ENCODE data around the gene SCN9A. TPM values are rescaled to one million over a fixed set of nuclear protein-coding genes. Genes with fewer than 3 reads are reported as not detected.
"Not testable (repeated sequence)": the region's sequence is repeated elsewhere in the genome, so short reads cannot be mapped to it uniquely, and the experiment has no call there.

SCN9A gene
- total RNA-seq, 1 donor from 2014 or later: 11.2 TPM

GRCh38 chr2:166361351-166362153 lies 14.2 kb downstream of the SCN9A start:
- no peak for TF ChIP-seq CTCF (IDR thresholded peaks at IDR 0.05; ENCODE audit: partially characterized antibody, unreplicated experiment)
- no peaks in the 10 kb centered on the region for H3K9me3 Mint-ChIP-seq (ENCODE audit: unreplicated experiment)
- no peak for DNase-seq
- H3K27ac Mint-ChIP-seq (ENCODE audit: unreplicated experiment): no peak overlapping the region
- H3K36me3 Mint-ChIP-seq (ENCODE audit: unreplicated experiment): no peaks in the 10 kb centered on the region
- no peaks in the 10 kb centered on the region for H3K27me3 Mint-ChIP-seq (ENCODE audit: unreplicated experiment)
- peaks cover 6% of the 10 kb centered on the region for H3K4me1 Mint-ChIP-seq (ENCODE audit: low read depth, unreplicated experiment)
- H3K4me3 Mint-ChIP-seq (ENCODE audit: unreplicated experiment): no peak overlapping the region

- Mint-ChIP-seq H3K4me3 (ENCODE audit: unreplicated experiment) (no peak overlapping the region), H3K9me3 (ENCODE audit: unreplicated experiment) (no peaks in the 10 kb centered on the region), H3K27ac (ENCODE audit: unreplicated experiment) (no peak overlapping the region), H3K4me1 (ENCODE audit: low read depth, unreplicated experiment) (peaks cover 6% of the 10 kb centered on the region), H3K27me3 (ENCODE audit: unreplicated experiment) (no peaks in the 10 kb centered on the region), H3K36me3 (ENCODE audit: unreplicated experiment) (no peaks in the 10 kb centered on the region)
- TF ChIP-seq CTCF (IDR thresholded peaks at IDR 0.05; ENCODE audit: partially characterized antibody, unreplicated experiment): no peak
- DNase-seq: no peak
Observed at GRCh38 chr2:166360906-166361305, 14.8 kb downstream of the SCN9A start.

- no peaks in the 10 kb centered on the region for H3K9me3 Mint-ChIP-seq (ENCODE audit: unreplicated experiment)
- H3K36me3 Mint-ChIP-seq (ENCODE audit: unreplicated experiment): no peaks in the 10 kb centered on the region
- TF ChIP-seq CTCF (IDR thresholded peaks at IDR 0.05; ENCODE audit: partially characterized antibody, unreplicated experiment): no peak
- no peak for DNase-seq
- H3K27me3 Mint-ChIP-seq (ENCODE audit: unreplicated experiment): no peaks in the 10 kb centered on the region
- peaks cover 6% of the 10 kb centered on the region for H3K4me1 Mint-ChIP-seq (ENCODE audit: low read depth, unreplicated experiment)
- no peak overlapping the region for H3K27ac Mint-ChIP-seq (ENCODE audit: unreplicated experiment)
- H3K4me3 Mint-ChIP-seq (ENCODE audit: unreplicated experiment): no peak overlapping the region
Observed at GRCh38 chr2:166360426-166360825, 15.3 kb downstream of the SCN9A start.

GRCh38 chr2:166357950-166358321 lies 17.8 kb downstream of the SCN9A start:
- H3K27me3 Mint-ChIP-seq (ENCODE audit: unreplicated experiment); H3K27ac Mint-ChIP-seq (ENCODE audit: unreplicated experiment); H3K36me3 Mint-ChIP-seq (ENCODE audit: unreplicated experiment); DNase-seq; H3K4me3 Mint-ChIP-seq (ENCODE audit: unreplicated experiment); H3K4me1 Mint-ChIP-seq (ENCODE audit: low read depth, unreplicated experiment); H3K9me3 Mint-ChIP-seq (ENCODE audit: unreplicated experiment): not testable (repeated sequence)

GRCh38 chr2:166357068-166357949 lies 18.4 kb downstream of the SCN9A start:
- Mint-ChIP-seq H3K4me3 (ENCODE audit: unreplicated experiment) (no peak overlapping the region), H3K27ac (ENCODE audit: unreplicated experiment) (no peak overlapping the region), H3K4me1 (ENCODE audit: low read depth, unreplicated experiment) (no peaks in the 10 kb centered on the region), H3K9me3 (ENCODE audit: unreplicated experiment) (no peaks in the 10 kb centered on the region), H3K27me3 (ENCODE audit: unreplicated experiment) (no peaks in the 10 kb centered on the region), H3K36me3 (ENCODE audit: unreplicated experiment) (no peaks in the 10 kb centered on the region)
- TF ChIP-seq CTCF (IDR thresholded peaks at IDR 0.05; ENCODE audit: partially characterized antibody, unreplicated experiment): no peak
- DNase-seq: no peak
